22Rv1 (cell line): ENCODE data around the gene RMDN3.

Source experiments
- ZFX ChIP-seq: fragments of 450-650 bp; IDR thresholded peaks from 2 replicates; pipeline ENCODE4 v1.6.1; 2017; ENCODE audit warnings: antibody characterized with exemption, borderline replicate concordance
- TF ChIP-seq, protein P1 (sequence below): fragments of 450-650 bp; IDR thresholded peaks from 2 replicates; pipeline ENCODE4 v1.5.1; 2017; ENCODE audit warnings: mild to moderate bottlenecking

DNA sequence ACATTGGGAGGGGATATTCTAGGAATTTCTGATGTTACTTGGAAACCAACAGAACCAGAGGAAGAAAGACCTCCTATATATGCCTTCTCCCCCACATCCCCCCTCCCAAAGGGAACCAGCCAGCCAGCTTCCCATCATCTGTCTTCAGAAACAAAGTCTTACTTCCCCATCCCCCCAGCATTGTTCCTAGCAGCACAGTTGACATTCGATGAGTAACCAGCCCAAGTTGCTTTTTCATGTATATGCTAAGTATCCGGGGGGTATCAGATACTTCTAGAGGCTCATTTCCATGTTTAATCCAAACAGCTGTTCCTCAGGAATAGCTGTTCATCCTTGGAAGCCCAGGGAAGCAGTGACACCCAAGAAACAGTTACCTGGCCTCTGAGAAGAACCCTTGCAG, 16.0 kb downstream of the RMDN3 start:
- no peak for TF ChIP-seq ZFX
- TF ChIP-seq, protein P1, sequence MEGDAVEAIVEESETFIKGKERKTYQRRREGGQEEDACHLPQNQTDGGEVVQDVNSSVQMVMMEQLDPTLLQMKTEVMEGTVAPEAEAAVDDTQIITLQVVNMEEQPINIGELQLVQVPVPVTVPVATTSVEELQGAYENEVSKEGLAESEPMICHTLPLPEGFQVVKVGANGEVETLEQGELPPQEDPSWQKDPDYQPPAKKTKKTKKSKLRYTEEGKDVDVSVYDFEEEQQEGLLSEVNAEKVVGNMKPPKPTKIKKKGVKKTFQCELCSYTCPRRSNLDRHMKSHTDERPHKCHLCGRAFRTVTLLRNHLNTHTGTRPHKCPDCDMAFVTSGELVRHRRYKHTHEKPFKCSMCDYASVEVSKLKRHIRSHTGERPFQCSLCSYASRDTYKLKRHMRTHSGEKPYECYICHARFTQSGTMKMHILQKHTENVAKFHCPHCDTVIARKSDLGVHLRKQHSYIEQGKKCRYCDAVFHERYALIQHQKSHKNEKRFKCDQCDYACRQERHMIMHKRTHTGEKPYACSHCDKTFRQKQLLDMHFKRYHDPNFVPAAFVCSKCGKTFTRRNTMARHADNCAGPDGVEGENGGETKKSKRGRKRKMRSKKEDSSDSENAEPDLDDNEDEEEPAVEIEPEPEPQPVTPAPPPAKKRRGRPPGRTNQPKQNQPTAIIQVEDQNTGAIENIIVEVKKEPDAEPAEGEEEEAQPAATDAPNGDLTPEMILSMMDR = no peak
